SK-N-MC (cell line): ENCODE measurements around the gene LGALS16.

Experiments used
- EZH2 ChIP-seq: fragments of 200-600 bp; sonication (generic); IDR thresholded peaks from one replicate; pipeline ENCODE4 v1.6.1; 2017; ENCODE audit warnings: antibody characterized with exemption
- FOXP2 ChIP-seq: optimal IDR thresholded peaks from 2 replicates; pipeline ENCODE3; 2011; ENCODE audit warnings: mild to moderate bottlenecking, moderate library complexity; ENCODE audit not compliant: insufficient read depth; ENCODE audit errors: extremely low read length, control extremely low read depth
- POLR2AphosphoS5 ChIP-seq: IDR thresholded peaks from 2 replicates; pipeline ENCODE4 v1.6.1; 2012; ENCODE audit warnings: mild to moderate bottlenecking, low read depth, low read length, borderline replicate concordance

DNA sequence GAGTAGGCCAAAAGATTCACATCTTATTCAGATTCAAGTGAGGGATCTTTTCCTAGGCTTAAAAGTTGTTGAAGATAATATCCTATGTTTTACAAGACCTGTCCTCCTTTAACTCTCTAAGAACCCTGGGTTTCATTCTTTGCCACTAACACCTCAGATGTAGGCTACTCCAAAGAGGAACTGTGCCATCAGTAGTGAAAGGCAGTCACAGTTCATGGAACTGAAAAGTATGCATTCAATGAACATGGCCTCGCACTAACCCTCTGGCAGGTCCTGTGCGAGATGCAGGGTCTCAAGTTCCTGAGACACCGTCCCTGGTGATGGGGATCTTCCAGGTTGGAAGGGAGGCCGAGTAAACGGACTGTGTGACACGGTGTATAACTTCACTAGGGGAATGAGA is 52.9 kb downstream of the LGALS16 start:
- no peak for TF ChIP-seq POLR2AphosphoS5
- no peak for TF ChIP-seq EZH2
- no peak for TF ChIP-seq FOXP2
